Transverse colon (tissue), 4 donors: Measurements from ENCODE around the gene KRTAP10-3.

Experiments used
- EP300 ChIP-seq: sonication (generic); formaldehyde crosslinking; IDR thresholded peaks from one replicate; pipeline ENCODE4 v1.6.1; 2017; ENCODE audit warnings: antibody characterized with exemption, low read depth
- POLR2A ChIP-seq: fragments of 450-650 bp; IDR thresholded peaks from one replicate; pipeline ENCODE4 v1.6.1; 2016; ENCODE audit warnings: antibody characterized with exemption, mild to moderate bottlenecking, moderate library complexity
- POLR2AphosphoS5 ChIP-seq, 3 donors: sonication (generic); formaldehyde crosslinking; IDR thresholded peaks; one replicate each; pipeline ENCODE4 v1.6.1; 2016; ENCODE audit warnings: antibody characterized with exemption in 3 of 3
- TF ChIP-seq, protein P1 (sequence below), 5 experiments: fragments of 200-600 bp in 3 of 5; fragments of 450-650 bp in 2 of 5; sonication (generic) in 3 of 5; IDR thresholded peaks; 1 replicate in 2 of 5; 2 replicates in 3 of 5; pipeline ENCODE4 v1.5.1; 2016 to 2017; ENCODE audit warnings: antibody characterized with exemption in 5 of 5, inconsistent platforms in 3 of 5, mild to moderate bottlenecking in 2 of 5, moderate library complexity in 1 of 5

DNA sequence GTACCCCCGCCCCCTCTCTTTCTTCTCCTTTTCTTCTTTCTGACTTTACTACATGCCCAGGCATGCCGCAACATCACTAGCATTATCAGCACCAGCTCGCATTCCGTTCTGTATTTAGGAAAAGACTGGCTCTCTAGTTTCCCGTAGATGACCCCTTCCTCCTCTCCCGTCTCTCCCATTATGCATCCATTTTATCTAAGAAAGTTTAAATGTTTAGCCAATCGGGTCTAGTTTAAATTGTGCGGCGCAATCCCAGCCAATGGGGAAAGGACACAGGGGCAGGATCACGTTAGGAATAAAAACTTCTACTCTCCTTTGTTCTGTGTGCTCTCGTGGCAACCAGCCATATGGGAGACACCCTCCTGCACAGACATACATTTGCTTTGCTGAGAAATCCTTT lies 39.5 kb upstream of the KRTAP10-3 start:
- TF ChIP-seq, protein P1, sequence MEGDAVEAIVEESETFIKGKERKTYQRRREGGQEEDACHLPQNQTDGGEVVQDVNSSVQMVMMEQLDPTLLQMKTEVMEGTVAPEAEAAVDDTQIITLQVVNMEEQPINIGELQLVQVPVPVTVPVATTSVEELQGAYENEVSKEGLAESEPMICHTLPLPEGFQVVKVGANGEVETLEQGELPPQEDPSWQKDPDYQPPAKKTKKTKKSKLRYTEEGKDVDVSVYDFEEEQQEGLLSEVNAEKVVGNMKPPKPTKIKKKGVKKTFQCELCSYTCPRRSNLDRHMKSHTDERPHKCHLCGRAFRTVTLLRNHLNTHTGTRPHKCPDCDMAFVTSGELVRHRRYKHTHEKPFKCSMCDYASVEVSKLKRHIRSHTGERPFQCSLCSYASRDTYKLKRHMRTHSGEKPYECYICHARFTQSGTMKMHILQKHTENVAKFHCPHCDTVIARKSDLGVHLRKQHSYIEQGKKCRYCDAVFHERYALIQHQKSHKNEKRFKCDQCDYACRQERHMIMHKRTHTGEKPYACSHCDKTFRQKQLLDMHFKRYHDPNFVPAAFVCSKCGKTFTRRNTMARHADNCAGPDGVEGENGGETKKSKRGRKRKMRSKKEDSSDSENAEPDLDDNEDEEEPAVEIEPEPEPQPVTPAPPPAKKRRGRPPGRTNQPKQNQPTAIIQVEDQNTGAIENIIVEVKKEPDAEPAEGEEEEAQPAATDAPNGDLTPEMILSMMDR (IDR thresholded peaks at IDR 0.05): no peak
- TF ChIP-seq POLR2A: no peak
- no peak for TF ChIP-seq POLR2AphosphoS5 (IDR thresholded peaks at IDR 0.05)
- TF ChIP-seq EP300: no peak
